HG03520 (cell line): ENCODE results near the gene GADD45B.
"Not testable (repeated sequence)": the region's sequence is repeated elsewhere in the genome, so short reads cannot be mapped to it uniquely, and the experiment has no call there.

ENCODE experiments used
- ATAC-seq: cut with Tn5 transposase; IDR thresholded peaks from one replicate; pipeline ENCODE4 v1.9.1; 2021; ENCODE audit warnings: mild to moderate bottlenecking, moderate library complexity; ENCODE audit not compliant: unreplicated experiment

The GADD45B gene

GRCh38 chr19:2443785-2444182 is 32.1 kb upstream of the GADD45B start:
- ATAC-seq = no peak

GRCh38 chr19:2444251-2445002 is 31.5 kb upstream of the GADD45B start:
- no peak for ATAC-seq

DNA sequence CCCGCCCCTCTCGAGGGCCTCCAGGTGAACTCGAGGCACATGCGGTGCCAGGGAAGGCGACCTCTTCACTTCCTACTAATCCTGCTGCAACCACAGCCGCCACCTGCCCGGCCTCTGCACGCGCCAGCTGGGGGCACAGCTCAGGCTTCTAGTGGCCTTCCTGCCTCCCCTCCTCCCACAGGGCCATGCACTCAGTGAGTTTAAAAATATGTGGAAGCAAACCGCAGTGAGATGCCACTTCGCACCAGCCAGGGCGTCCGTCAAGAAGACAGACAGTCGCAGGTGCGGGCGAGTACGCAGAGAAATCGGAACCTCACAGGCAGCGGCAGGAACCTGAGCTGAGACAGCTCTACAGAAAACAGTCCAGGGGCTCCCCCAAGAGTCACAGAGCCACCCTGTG is 29.5 kb upstream of the GADD45B start:
- no peak for ATAC-seq

- ATAC-seq = no peak
Measured at GRCh38 chr19:2449019-2449418, 26.9 kb upstream of the GADD45B start.

DNA sequence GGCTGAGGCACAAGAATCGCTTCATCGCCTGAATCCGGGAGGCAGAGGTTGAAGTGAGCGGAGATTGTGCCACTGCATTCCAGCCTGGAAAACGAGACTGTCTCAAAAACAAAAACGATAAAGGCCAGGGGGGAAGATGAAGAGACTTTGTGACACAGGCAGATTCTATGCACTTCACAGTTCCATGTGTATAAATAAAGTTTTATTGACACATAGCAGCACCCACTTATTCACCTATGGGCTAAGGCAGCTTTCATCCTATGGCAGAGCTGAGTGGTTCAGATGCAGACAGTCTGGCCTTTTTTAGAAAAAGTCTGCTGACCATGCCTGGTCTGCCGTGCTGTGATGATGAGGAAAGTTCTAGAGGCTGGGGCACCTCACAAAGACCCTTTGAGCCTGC is 24.8 kb upstream of the GADD45B start:
- ATAC-seq = no peak

- ATAC-seq = no peak
Measured at GRCh38 chr19:2451741-2452140, 24.2 kb upstream of the GADD45B start.

DNA sequence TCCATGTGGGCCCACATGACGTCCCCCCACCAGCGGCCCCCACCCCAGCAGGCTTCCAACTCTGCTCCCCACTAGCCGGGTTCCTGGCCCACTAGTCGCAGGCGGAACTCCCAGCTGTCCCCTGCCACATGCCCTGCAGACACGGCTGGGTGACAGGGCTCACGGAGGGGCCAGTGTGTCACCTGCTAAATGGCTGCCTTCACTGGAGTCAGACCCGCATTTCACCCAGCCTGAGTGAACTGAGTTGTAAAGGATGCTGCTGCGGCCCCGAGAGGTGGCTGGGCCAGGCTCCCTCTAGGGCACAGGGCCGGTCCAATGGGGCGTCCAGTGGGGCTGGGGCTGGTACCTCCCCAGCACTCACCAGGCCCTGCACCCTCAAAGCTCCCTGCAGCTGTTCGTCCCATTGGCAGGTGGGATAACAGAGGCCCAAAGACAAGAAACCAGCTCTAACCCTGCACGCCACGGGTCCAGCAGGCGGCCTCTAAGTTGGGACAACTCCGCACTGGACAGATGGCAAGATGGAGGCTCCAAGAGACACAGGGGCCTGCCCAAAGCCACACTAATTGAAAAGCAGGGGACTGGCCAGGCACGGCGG is 22.4 kb upstream of the GADD45B start:
- no peak for ATAC-seq

- no peak for ATAC-seq
Measured at GRCh38 chr19:2454199-2454961, 21.5 kb upstream of the GADD45B start.

- no peak for ATAC-seq
Measured at GRCh38 chr19:2454962-2455850, 20.7 kb upstream of the GADD45B start.

GRCh38 chr19:2455851-2456570 is 19.9 kb upstream of the GADD45B start:
- ATAC-seq = peak; percentile 24

DNA sequence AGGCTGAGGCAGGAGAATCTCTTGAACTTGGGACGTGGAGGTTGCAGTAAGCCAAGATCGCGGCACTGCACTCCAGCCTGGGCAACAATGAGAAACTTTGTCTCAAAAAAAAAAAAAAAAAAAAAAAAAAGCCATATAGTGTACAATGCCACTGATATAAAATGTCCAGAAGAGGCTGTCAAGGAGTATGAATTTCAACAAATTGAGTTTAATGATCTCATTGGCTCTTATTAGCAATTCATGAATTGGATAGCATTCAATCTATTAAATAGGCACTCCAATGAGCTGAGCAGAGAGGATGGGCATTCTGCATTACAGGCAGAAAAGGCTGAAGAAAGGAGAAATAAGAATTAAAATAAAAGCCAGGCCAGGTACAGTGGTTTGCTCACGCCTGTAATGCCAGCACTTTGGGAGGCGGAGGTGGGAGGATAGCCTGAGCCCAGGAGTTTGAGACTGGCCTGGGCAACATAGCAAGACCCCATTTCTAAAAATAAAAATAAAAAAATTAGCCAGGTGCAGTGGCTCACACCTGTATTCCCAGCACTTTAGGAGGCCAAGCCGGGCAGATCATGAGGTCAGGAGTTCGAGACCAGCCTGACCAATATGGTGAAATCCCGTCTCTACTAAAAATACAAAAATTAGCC is 18.4 kb upstream of the GADD45B start:
- ATAC-seq = no peak

- no peak for ATAC-seq
Measured at GRCh38 chr19:2458054-2458453, 17.9 kb upstream of the GADD45B start.

- not testable (repeated sequence) for ATAC-seq
Measured at GRCh38 chr19:2458776-2459175, 17.2 kb upstream of the GADD45B start.

- no peak for ATAC-seq
Measured at GRCh38 chr19:2460245-2460644, 15.7 kb upstream of the GADD45B start.

GRCh38 chr19:2461751-2462634 is 13.9 kb upstream of the GADD45B start:
- no peak for ATAC-seq

- ATAC-seq = no peak
Measured at GRCh38 chr19:2462635-2463421, 13.1 kb upstream of the GADD45B start.

DNA sequence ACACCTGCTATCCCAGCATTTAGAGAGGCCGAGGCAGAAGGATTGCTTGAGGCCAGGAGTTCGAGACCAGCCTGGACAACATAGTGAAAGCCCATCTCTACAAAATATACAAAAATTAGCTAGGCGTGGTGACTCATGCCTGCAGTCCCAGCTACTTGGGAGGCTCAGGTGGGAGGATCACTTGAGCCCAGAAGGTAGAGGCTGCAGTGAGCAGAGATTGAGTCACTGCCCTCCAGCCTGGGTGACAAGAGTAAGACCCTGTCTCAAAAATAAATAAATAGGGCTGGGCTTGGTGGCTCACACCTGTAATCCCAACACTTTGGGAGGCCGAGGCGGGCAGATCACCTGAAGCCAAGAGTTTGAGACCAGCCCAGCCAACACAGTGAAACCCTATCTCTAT is 12.2 kb upstream of the GADD45B start:
- ATAC-seq = not testable (repeated sequence)

DNA sequence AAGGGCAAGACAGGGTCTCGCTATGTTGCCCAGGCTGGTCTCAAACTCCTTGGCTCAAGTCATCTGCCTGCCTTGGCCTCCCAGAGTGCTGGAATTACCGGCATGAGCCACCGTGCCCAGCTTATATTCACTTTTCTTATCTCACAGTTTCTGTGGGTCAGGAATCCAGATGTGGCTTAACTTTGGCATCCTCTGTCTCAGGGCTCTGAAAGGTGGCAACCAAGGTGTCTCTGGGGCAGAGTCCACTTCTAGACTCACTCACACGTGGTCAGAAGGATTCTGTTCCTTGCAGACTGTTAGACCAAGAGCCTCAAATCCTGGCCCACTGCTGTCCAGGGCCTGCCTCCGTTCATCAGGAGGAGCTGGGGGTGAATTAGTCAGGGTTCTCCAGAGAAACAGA is 11.5 kb upstream of the GADD45B start:
- ATAC-seq = no peak
